ENCODE results near the gene HYPK.

- TF ChIP-seq POLR2AphosphoS5 (IDR thresholded peaks at IDR 0.05) (no peak), CTCF (IDR thresholded peaks at IDR 0.05) (no peak), POLR2A (IDR thresholded peaks at IDR 0.05) (no peak), EP300 (IDR thresholded peaks at IDR 0.05) (no peak)
These were observed 45.0 kb downstream of the HYPK start for GRCh38 chr15:43845421-43845820.
